Spleen (tissue), 7 donors: ENCODE results near the gene ABCB1.

Experiments
- CTCF ChIP-seq, 11 experiments: fragments of 200-600 bp in 7 of 11; fragments of 450-650 bp in 4 of 11; sonication (generic) in 4 of 11; IDR thresholded peaks in 8 of 11; conservative IDR thresholded peaks in 3 of 11; 1 replicate in 7 of 11; 2 replicates in 4 of 11; pipeline versions ENCODE4 v1.4.0 to v1.8.0; 2016 to 2021; ENCODE audit warnings: antibody characterized with exemption in 11 of 11, inconsistent platforms in 4 of 11, mild to moderate bottlenecking in 1 of 11
- POLR2A ChIP-seq, 3 donors: fragments of 450-650 bp; IDR thresholded peaks; one replicate each; pipeline ENCODE4 v1.5.1; 2017; ENCODE audit warnings: antibody characterized with exemption in 3 of 3, mild to moderate bottlenecking in 1 of 3
- POLR2AphosphoS5 ChIP-seq, 3 donors: sonication (generic); formaldehyde crosslinking; IDR thresholded peaks; one replicate each; pipeline ENCODE4 v1.5.1; 2017; ENCODE audit warnings: antibody characterized with exemption in 3 of 3
- donor health status: DM: no; HTN: no; CAD: no; lungs with moderate emphysema.
- donor health status: DM: no; HTN: no; CAD: no.
- donor health status: DM: no; HTN: no; CAD: no.

- TF ChIP-seq CTCF (IDR thresholded peaks at IDR 0.05 in 8 of 11, conservative IDR thresholded peaks at IDR 0.05 in 3 of 11) = no peak
- no peak for TF ChIP-seq POLR2AphosphoS5 (IDR thresholded peaks at IDR 0.05)
- TF ChIP-seq POLR2A (IDR thresholded peaks at IDR 0.05) = no peak
These were observed 34.3 kb downstream of the ABCB1 start for GRCh38 chr7:87566311-87566900.
